ENCODE measurements around the gene REEP2.

REEP2 gene

DNA sequence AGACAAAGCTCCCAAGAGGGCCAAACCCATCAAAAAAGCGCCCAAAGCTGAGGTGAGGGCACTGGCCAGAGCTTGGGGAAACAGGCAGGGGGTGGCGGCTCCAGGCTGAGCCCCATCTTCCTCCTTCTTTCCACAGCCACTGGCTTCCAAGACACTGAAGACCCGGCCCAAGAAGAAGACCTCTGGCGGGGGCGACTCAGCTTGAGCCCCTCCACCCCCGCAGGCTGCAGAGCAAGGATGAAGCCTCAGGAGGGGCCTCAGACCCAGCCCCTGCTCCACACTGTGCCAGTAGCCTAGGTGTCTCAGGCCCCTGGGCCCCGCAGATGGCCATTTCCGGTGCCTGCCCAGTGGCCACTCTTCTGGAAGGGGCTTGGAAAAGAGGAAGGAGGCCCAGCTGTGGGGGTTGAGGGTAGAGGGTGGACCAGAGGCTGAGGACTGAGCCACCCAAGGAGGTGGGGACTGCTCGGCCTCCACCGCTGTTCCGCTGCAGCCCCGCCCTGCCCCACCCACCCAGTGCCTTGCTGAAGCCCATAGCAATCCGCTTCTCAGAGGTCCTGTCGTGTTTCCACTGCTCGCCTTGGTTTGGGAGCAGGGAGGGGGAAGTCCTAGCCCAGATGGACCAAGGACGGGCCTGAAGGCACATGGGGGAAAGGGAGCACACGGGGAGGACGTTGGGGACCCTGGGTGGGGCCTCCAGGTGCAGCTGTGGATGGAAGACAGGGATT is 6.9 kb downstream of the REEP2 start:
- DNase-seq = no peak
- intact Hi-C loops (cut with DNase I) = no loop called here

DNA sequence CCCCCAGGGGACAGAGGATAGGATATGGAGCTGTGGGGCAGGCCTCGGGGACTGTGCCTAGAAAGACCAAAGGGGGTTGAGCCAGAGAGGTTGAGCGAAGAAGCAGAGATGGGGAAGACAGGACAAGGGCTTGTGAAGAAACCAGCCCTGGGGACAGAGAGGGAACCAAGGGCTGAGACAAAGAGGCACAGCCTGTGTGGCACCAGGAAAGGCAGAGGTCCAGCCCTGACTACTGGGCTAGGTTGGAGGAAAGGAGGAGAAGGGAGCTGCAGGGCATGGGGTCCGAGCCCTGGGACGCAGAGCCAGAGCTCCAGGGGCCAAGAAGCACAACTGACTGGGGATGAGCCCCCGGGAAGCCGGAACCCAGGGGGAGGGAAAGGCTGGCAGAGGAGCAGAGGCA is 9.2 kb downstream of the REEP2 start:
- intact Hi-C loops (cut with DNase I) = no loop called here
- no peak for DNase-seq

DNA sequence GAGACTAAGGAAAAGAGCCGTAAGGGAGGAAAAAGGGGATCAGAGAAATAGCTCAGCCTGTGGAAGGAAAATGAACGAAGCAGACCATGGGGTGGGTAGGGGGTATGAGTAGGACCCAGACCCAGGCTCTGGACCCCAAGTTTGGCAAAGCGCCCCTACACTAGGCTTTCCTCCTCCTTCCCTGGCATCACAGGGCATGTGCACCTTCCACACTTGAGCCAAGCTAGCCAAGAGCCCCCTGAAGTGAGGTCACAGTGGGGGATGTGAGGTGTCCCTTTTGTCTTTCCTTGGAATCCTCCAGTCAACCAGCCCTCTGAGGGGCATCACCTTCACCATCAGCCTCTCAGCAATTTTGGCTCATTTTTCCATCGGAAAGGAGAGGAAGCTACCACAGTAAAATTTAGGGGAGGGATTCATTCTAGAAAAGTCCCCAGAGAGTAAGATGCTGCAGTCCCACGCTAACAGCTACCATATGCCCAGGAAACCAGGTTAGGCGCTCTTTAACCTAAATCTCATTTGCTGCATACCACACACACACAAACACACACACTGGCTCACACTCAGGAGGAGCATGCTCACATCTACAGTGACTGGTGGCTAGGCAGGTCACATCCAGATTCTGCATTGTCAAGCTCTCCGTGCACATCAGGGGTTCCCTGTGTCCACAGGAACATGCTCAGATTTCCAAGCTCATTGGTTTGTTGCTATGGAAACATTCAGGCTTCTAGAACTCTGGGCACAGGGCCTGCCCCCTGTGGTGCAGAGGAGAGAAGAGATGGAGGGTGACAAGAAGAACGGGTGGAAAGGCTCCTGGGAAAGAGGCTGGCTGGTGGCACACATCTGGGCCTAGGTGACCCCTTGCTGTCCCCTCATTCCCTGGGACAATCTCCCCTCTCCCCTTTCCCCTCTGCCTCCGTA is 9.9 kb downstream of the REEP2 start:
- peak in 18 of 42 donors; percentile 21 to 74 (median 44) for DNase-seq
- intact Hi-C loops (cut with DNase I) = no loop called here

DNA sequence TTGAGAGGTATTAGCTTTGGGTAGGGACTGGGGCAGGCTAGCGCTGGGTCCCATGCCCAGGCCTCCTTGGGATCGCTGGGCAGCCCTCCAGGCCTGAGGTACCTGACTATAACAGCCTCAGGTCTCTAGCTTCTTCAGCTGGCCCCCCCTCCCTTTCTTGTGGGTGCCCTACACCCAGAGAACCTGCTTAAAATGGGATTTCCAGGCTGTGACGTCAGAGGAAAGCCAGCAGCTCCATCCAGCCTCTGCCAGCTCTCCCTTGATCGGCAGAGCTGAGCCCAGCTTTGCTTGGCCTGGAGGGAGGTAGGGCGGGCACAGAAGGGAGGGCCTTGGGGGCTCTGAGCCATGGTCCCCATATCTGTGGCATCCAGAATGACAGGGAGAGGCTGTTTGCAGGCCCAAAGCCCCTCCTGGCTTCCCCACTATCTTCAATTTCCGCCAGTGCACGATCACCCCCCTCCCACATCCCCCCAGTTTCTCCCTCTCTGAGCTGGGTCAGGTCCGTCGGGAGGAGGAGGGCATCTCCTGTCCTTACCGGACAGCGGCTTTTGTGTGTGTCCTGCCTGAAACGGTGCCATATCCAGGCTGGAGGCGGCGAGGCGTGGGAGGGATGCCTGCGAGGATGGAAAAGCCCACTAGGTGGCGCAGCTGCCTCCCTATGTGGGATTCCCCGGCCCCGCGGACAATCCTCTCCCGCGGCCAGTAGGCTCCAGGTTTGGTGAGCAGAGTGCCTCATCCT is 10.8 kb downstream of the REEP2 start:
- intact Hi-C loops (cut with DNase I) = no loop called here
- peak; percentile 80 to 96 (median 88) for DNase-seq

DNA sequence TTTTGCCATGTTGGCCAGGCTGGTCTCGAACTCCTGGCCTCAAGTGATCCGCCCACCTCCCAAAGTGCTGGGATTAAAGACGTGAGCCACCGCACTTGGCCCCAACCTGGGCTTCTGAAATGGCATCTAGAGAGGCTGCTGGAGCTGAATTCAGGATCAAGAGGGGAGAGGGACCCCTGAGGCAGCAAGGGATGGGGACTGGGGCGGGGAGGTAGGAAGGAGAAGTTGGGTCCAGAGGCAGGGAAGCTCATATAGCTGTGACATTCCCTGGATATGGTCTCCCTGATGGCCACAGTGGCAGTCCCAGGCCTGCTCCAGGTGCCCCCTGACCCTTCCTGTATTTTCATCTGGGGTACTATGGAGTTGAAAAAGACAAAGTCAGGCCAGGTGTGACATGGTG is 12.1 kb downstream of the REEP2 start:
- intact Hi-C loops (cut with DNase I) = no loop called here
- DNase-seq = no peak

DNA sequence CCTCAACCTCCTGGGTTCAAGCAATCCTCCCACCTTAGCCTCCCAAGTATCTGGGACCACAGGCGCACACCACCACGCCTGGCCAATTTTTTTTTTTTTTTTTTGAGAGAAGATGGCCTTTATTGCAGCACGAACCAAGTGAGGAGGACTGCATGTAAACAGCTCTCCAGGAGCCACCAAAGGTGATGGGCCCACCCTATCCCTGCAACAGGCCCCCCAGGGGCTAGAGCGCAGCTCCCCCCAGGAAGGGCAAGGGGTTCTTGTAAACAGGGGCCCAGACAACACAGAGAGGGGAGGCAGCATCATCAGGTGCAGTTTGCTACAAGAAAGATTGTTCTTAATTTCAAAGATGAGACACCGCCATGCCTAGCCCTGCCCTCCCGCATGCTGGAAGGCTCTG is 13.9 kb downstream of the REEP2 start:
- DNase-seq = peak in 1 of 42 donors; percentile 3
- intact Hi-C loops (cut with DNase I) = no loop called here

DNA sequence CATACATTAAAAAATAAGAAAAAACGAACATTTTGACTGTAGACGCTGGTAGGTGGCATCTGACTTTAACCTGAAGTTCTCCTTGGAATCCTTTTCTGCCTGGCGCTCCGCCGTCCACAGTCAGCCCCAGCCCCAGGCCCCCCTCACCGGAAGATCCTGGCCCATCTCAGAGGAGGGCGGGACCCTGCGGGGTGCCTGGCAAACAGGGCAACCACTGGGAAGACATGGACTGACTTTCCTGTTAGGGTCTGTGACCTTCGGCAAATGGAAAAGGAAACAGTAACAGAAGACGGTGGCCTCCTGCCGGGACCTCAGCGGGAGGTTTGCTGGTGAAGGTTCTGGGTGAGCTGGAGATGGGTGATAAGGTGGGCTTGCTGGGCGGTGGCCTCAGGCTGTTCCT is 14.7 kb downstream of the REEP2 start:
- intact Hi-C loops (cut with DNase I) = no loop called here
- no peak for DNase-seq

DNA sequence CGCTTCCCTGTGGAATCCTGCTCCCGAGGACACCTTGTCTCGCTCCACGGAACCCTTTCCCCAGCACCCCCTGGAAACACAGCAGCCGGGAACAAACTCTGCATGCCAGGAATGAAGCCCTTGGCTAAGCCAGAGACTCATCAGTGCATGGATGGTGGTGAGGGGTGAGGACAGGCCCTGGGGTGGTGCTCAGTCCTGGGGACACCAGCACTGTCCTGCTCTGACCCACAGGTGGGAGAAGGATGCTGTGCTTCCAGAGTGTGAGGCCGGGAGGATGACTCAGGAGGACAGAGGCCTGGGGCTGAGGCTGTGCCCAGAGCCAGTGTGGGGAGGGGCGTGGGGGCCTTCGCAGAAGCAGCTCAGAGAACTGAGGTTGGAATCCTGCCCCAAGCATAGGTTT is 15.3 kb downstream of the REEP2 start:
- intact Hi-C loops (cut with DNase I) = no loop called here
- DNase-seq = no peak

DNA sequence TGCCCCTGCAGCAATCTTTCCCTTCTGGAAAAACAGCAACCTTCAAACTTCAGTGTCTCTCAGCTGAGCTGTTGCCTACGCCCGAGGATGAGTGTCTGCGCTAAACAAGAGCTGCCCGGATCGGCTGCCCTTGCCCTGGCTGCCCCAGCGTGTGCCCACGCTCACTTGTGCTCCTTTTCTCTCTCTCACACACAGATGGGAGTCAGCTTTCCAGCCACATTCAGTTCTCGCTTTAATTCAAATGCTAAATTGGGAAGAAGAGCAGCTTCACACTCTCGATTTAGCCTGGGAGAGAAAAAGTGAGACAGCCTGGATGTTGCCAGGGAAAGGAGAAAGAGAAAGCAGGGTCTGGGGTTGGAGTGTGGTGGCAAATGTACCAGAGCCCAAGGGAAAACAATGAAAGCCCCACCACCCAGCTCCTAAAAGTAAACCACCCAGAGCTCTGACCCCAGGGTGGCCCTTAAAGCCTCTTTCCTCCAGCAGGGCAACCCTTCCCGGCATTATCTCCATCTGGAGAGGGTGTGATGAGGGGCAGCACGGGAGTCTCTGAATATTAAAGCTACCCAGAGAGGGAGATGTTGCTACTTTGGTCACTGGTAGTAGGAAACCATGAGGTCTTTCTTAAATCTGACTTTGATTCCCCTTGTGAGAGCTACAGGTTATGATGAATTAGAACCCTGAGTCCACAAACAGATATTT is 16.5 kb downstream of the REEP2 start:
- peak in 6 of 42 donors; percentile 15 to 37 (median 32) for DNase-seq
- intact Hi-C loops (cut with DNase I) = no loop called here

DNA sequence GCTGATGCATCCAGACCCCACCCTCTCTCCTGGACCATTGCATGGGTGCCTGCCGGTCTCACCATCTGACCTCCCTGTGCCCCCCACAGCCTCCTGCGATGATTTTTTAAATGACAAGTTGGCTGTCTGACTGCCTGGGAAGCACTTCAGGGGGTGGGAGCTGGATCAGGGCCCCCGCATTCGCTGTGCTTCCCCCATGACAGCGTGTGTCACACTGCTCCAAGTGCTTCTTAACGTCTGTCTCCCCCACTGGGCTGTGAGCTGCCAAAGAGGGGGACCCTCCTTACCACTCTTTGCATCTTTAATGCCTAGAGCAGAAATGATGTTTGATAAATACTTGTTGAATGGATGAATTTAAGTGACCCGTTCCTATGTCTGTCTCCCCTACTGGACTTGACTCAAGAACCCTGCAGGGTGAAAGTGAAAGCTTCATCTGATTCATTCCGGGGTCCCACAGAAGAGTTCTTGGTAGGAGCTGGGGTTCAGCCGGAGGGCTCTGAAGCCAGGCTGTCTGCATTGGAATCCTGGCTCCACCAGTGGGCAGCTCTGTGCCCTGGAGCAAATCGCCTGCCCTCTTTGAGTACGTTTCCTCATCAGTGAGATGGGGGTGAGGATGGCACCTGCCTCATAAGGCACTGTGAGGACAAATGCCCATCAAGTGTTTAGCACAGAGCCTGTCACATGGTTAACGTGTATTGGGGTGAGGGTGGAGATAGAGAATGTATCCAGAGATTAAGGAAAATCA is 18.8 kb downstream of the REEP2 start:
- peak in 38 of 42 donors; percentile 26 to 88 (median 64) for DNase-seq
- intact Hi-C loops (cut with DNase I) = no loop called here

DNA sequence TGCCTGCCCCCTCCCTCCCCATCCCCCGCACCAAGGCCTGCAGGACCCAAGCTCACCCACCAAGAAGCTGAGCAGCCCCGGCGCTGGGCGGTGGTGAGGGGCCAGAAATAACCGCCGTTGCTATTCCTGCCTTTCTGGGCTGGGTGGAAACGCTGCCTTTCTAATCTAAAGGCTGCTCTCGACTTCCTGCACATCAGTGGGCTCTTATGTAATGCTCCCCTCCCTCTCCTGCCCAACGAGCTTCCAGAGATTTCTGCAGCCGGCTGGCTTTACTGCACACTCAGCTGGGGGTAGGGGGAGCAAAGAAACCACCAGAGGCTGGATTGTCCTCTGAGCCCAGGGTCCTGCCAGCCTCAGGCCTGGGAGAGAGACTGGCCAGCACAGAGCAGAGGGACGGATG is 19.5 kb downstream of the REEP2 start:
- intact Hi-C loops (cut with DNase I) = no loop called here
- peak in 34 of 42 donors; percentile 26 to 84 (median 58) for DNase-seq

DNA sequence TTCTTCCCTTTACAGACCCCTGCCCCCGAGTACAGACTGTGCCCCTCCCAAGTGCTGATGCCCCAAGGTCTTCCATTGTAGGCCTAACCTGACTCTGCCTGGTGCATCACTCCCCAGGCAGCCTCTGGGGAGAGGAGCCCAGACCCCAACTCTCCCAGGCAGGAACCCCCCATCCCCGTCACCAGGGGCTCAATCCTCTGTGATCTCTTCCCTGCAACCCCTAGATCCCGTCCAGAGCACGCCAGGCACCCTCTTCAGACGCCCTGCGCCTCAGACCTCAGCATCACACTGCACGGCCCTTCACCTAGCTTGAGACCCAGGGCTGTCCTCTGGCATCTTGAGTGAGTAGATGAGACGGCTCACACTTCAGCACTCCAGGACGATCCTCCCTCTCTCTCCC is 20.0 kb downstream of the REEP2 start:
- no peak for DNase-seq
- intact Hi-C loops (cut with DNase I) = no loop called here

DNA sequence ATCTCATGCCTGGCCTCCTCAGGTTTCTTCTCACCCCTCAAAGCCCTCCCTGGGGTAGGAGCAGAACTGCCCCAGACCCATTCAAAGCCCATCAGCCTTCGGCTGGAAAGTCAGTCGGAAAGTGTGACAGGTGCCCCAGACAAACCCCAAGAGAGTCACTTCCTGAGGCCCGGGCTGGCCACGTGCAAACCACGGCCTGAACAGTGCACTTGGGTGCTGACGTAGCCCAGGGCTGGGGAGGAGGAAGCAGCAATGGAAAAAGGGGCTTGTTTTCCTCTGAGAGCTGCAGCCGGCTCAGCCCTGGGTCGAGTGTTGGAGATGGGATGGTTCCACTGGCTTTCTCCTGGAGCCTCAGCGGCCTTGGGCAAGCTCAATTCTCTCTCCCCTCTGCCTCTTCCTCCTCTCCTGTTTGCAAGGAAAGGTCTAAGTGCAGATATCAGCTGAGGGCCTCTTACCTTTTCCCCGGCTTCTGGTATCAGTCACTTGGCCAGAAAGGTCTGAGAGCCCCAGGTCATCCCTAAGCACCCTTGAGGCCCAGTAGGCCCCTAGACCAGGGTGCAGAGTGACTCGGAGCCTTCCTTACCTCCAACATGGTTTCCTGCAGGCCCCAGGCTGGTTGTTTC is 20.6 kb downstream of the REEP2 start:
- intact Hi-C loops (cut with DNase I) = no loop called here
- DNase-seq = peak in 25 of 42 donors; percentile 30 to 77 (median 49)

DNA sequence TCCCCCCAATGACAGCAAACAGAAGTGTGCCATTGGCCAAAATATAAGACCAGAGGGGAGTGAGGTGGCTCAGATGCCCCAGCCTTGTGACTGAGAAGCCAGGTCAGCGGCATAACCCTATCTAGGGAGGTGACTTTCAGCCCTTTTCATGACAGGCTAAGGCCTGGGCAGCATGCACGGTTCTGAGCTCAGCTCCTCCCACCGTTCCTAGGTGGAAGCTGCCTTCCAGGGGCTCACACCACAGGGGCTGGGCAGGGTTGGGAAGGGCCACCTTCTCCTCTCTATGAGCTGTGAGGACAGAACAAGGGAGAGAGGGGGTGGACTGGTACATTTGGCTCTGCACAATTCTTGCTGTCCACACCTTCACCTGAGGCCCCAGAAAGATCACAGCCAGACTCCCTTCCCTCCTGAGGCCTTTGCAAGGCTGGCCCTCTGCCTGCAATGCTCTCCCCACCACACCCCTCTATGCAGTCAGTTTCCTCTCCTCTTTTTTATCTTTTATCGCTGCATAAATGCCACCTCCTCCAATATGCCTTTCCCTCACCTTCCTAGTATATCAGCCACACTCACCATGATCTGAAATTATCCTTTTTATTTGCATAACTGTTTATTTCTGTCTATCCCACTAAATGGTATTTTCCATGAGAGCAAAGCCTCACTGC is 21.3 kb downstream of the REEP2 start:
- intact Hi-C loops (cut with DNase I) = loop anchor here (10.0 kb wide), 1 partner anchor 115 kb away; the partner anchor contains the start of gene HSPA9
- no peak for DNase-seq

DNA sequence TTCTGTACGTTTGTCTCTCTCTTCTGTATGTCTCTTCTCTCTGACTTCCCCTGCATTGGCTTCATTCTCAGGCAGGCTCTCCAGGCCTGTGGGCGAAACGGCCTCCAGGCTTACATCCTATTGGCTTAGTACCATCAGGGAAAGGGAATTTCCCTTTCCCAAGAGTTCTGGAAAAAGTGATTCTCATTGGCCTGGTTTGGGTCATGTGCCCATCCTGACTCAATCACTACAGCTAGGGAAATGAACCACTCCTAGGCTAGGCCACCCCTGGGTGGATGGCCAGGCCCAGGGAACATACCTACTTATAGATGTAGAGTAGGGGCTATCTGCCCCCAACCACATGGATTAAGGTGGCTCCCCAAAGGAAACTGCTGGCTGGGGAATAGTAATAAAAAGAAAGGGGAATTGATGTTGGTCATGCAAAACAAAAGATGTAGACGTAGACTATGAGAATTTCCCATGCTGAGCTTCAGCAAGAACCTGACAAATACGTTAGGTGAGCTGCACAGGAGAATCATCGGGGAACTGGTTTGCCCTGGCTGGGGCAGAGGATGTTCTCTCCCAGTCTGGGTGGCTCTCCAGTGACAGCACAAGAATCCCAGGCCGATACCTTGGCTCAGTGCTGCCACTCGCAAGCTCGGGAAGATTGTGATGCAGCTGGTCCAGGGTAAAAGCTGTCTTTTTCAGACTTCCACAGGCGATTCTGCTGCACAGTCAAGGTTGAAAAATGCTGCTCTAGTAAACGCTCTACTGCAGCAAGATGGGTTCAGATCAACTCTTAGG is 22.7 kb downstream of the REEP2 start:
- intact Hi-C loops (cut with DNase I) = loop anchor here (10.0 kb wide), 1 partner anchor 113 kb away; the partner anchor contains the start of gene HSPA9
- DNase-seq = no peak

DNA sequence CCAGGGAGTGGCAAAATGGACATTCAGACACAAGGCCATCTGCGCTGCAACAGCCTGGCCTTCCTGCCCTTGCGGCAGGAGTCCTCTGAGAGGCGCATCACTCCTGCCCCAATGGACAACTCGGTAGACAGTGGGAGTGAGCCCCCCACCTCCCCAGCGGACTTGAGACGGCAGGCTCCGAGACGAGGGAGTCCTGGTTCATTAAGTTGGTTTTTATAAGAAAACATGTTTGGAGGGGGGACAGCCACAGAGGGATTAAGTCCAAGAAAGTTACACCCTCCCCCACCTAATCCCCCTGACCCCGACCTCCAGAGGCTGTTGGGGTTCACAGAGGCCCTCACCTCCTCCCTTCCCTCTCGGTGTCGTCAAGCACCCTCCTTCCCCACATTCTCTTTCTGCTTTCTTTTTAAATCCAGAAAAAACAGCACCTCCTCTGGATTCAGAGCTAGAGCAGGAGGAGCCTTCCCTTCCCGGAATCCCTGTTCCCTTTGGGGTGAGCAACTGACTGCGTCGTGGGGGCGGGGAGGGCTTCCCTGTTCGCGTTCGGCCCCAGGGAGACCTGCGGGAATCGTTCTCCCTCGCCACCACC is 24.7 kb downstream of the REEP2 start:
- intact Hi-C loops (cut with DNase I) = loop anchor here (1.0 to 10.0 kb wide), 2 partner anchors 29 to 111 kb away; partner anchors contain the start of gene HSPA9
- peak in 1 of 42 donors; percentile 55 for DNase-seq

Data from head of caudate nucleus (tissue), 42 donors.